Mucosa of stomach (tissue), 1 donor: ENCODE results near the gene SMIM44.

Source experiments
- H3K27me3 ChIP-seq: one replicate; pipeline ENCODE4 v1.7.0; 2013; ENCODE audit warnings: mild to moderate bottlenecking, low read length; ENCODE audit not compliant: control insufficient read depth, insufficient read depth
- H3K36me3 ChIP-seq: one replicate; pipeline ENCODE4 v1.7.0; 2013; ENCODE audit warnings: low read length; ENCODE audit not compliant: control insufficient read depth, insufficient read depth
- H3K4me1 ChIP-seq: one replicate; pipeline ENCODE4 v1.7.0; 2013; ENCODE audit warnings: mild to moderate bottlenecking, low read length; ENCODE audit not compliant: control insufficient read depth, insufficient read depth
- H3K4me3 ChIP-seq: one replicate; pipeline ENCODE4 v1.7.0; 2013; ENCODE audit warnings: low read length
- H3K9ac ChIP-seq: one replicate; pipeline ENCODE4 v1.7.0; 2013; ENCODE audit warnings: mild to moderate bottlenecking, low read length, moderate library complexity
- H3K9me3 ChIP-seq: one replicate; pipeline ENCODE4 v1.7.0; 2013; ENCODE audit warnings: mild to moderate bottlenecking, low read length, moderate library complexity; ENCODE audit not compliant: control insufficient read depth
- donor health status: Pancreatic carcinoma.

SMIM44 gene

DNA sequence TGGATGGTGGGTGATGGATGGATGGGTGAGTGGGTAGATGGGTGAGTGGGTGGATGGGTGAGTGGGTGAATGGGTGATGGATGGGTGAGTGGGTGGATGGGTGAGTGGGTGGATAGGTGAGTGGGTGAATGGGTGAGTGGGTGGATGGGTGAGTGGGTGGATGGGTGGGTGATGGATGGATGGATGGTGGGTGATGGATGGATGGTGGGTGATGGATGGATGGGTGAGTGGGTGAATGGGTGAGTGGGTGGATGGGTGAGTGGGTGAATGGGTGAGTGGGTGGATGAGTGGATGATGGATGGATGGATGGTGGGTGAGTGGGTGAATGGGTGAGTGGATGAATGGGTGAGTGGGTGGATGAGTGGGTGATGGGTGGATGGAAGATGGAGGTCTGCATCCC, 5.7 kb downstream of the SMIM44 start:
- Histone ChIP-seq H3K27me3 (peaks cover 4% of the 10 kb centered on the region), H3K9me3 (no peaks in the 10 kb centered on the region), H3K36me3 (no peaks in the 10 kb centered on the region), H3K4me1 (peaks cover 54% of the 10 kb centered on the region), H3K9ac (no peak overlapping the region), H3K4me3 (no peak overlapping the region)

DNA sequence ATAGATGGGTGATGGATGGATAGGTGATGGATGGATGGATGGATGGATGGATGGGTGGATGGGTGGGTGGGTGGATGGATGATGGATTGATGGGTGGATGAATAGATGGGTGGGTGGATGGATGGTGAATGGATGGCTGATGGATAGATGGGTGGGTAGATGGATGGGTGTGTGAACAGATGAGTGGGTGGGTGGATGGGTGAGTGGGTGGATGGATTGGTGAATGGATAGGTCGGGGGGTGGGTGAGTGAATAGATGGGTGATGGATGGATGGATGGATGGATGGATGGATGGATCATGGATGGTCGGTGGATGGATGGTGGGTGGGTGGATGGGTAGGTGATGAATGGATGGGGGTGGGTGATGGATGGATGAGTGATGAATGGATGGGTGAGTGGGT, 6.4 kb downstream of the SMIM44 start:
- H3K9ac ChIP-seq = no peak overlapping the region
- no peaks in the 10 kb centered on the region for H3K9me3 ChIP-seq
- peaks cover 4% of the 10 kb centered on the region for H3K27me3 ChIP-seq
- H3K4me3 ChIP-seq = no peak overlapping the region
- no peaks in the 10 kb centered on the region for H3K36me3 ChIP-seq
- H3K4me1 ChIP-seq = peaks cover 53% of the 10 kb centered on the region

DNA sequence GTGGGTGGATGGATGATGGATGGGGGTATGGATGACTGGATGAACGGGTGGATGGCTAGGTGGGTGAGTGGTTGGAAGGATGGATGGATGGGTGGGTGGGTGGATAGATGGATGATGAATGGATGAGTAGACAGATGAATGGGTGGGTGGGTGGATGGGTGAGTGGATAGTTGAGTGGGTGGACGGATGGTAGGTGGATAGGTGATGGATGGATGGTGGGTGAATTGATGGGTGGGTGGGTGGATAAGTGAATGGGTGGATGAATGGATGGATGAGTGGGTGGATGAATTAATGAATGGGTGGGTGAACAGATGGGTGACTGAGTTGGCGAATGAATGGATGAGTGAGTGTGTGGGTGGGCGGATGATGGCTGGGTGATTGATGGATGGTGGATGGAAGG, 7.8 kb downstream of the SMIM44 start:
- Histone ChIP-seq H3K36me3 (no peaks in the 10 kb centered on the region), H3K4me1 (peaks cover 39% of the 10 kb centered on the region), H3K9ac (no peak overlapping the region), H3K9me3 (no peaks in the 10 kb centered on the region), H3K27me3 (peaks cover 2% of the 10 kb centered on the region), H3K4me3 (no peak overlapping the region)

DNA sequence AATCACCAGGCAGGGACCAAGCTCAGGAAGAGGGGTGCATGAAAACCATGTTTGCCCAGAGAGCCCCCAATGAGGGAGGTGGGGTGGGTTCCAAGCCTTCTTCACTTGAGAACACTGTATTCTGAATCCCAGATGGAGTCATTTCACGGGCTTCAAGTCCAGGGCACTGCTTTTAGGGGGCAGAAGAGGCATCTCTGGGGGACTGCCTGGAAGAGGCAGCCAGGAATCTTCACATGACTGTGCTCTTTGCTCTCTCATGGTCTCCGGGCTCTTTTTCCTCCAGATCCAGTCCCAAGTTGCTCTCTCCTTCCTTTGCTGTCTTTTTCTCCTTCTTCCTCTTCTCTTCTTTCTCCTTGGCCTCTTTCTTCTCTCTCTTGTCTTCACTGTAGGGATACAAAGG, 8.6 kb downstream of the SMIM44 start:
- no peak overlapping the region for H3K9ac ChIP-seq
- H3K9me3 ChIP-seq = no peaks in the 10 kb centered on the region
- no peaks in the 10 kb centered on the region for H3K27me3 ChIP-seq
- H3K4me1 ChIP-seq = peaks cover 32% of the 10 kb centered on the region
- no peaks in the 10 kb centered on the region for H3K36me3 ChIP-seq
- no peak overlapping the region for H3K4me3 ChIP-seq

DNA sequence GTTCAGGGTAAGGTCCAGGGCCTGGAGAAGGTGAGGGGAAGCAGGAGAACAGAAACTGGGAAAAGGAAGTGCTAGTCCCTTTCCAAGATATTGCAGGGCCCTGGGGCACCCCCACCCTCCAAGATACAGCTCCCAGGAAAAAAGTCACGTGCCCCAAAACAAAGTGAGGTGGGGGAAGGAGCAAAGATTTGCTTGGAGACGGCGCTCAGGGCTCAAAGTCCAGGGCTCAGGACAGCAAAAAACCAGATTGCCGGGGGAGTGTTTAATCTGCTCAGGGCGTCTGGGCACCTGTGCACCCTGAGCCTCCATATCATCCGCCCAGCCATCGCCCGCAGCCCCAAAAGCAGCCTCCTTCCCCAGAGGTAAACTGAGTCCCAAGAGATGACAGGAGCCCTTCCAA, 9.2 kb downstream of the SMIM44 start:
- no peaks in the 10 kb centered on the region for H3K36me3 ChIP-seq
- H3K4me3 ChIP-seq = no peak overlapping the region
- no peaks in the 10 kb centered on the region for H3K27me3 ChIP-seq
- no peak overlapping the region for H3K9ac ChIP-seq
- no peaks in the 10 kb centered on the region for H3K9me3 ChIP-seq
- peaks cover 26% of the 10 kb centered on the region for H3K4me1 ChIP-seq

DNA sequence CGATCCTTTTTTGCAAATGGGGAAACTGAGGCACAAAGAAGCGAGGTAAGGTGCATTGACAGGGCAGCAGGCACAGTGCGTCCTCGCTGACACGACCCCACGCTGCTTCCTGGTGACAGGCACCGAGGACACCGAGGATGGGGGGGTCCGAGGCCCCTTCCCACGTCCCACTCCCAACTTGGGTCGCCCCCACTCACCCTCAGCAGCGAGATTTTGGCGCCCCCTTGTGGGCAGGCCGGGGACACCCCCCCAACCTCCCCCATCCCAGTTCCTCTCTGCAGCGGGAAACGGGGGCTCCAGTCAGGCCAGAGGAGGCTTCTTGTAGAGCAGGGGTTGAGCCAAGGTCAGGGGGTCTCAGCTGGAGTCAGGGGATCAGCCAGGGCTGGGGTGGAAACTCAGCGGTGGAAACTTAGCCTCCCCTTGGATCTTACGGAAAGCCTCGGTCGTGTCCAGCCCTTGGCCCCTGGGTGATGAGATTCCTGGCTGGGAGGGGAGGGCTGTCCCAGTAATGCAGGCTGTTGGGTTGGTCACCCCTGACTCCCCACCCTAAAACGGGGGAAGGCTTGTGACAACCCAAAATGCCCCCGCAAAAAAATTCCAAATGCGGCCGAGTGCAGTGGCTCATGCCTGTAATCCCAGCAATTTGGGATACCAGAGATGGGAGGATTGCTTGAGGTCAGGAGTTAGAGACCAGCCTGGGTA, 11.1 kb downstream of the SMIM44 start:
- H3K4me3 ChIP-seq = no peak overlapping the region
- no peaks in the 10 kb centered on the region for H3K27me3 ChIP-seq
- peaks cover 25% of the 10 kb centered on the region for H3K4me1 ChIP-seq
- H3K36me3 ChIP-seq = no peaks in the 10 kb centered on the region
- H3K9me3 ChIP-seq = no peaks in the 10 kb centered on the region
- H3K9ac ChIP-seq = no peak overlapping the region

DNA sequence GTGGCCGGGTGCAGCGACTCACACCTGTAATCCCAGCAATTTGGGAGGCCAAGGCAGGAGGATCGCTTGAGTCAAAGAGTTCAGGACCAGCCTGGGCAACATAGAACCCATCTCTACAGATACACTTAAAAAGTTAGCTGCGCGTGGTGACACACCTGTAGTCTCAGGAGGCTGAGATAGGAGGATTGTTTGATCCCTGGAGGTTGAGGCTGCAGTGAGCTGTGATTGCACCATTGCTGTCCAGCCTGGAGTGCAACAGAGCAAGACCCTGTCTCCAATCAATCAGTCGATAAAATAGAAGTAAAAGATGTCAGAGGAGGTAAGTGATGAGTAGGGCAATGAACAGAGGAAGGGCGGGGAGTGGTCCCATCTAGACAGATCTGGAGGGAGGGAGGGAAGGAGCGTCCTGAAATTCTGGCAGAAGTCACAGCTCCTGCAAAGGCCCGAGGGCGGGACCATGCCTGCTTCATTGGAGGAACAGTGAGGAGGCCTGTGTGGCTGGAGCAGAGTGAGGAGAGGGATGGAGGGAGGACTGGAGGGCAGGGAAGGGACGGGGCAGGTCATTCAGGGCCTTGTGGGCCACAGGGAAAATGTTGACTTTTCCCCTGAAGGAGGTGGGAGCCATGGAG, 12.6 kb downstream of the SMIM44 start:
- Histone ChIP-seq H3K9me3 (no peaks in the 10 kb centered on the region), H3K36me3 (no peaks in the 10 kb centered on the region), H3K27me3 (no peaks in the 10 kb centered on the region), H3K9ac (no peak overlapping the region), H3K4me1 (peaks cover 25% of the 10 kb centered on the region), H3K4me3 (no peak overlapping the region)

DNA sequence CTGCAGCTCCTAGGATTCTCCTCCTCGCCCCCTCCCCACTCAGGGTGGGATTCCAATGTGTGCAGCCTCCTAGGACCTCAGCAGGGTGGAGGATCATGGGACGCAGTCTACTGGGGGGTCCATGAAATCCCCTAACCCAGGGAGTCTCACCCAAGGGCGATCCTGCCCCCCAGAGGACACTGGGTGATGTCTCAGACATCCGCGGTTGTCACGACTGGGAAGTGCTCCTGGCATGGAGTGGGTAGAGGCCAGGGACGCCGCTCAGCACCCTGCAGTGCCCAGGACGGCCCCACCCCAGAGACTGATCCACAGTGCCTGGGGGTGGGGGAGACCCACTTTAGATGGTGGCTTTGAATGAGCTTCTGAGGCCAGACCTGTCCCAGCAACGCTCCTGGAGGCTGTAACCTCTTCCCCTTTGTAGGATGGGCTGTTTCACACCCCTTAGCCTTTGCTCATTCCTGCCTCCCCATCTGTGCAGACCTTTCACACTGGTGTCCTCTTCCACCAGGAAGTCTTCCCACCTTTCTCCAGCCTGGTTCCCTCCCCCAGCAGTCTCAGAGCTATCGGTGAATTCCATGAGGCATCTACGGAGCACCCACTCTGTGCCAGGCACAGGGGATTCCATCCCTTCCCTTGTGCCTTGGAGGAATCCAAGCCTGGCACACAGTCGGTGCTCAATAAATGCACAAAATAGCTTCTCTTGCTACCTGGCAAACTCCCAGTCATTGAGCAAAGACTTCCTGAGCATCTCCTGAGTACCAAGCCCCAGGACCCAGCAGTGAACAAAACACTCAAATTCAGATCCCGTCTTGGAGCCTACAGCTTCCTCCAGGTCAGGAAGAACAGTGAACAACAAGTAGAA, 13.4 kb downstream of the SMIM44 start:
- Histone ChIP-seq H3K4me1 (peaks cover 24% of the 10 kb centered on the region), H3K36me3 (no peaks in the 10 kb centered on the region), H3K9me3 (no peaks in the 10 kb centered on the region), H3K9ac (no peak overlapping the region), H3K4me3 (no peak overlapping the region), H3K27me3 (no peaks in the 10 kb centered on the region)

DNA sequence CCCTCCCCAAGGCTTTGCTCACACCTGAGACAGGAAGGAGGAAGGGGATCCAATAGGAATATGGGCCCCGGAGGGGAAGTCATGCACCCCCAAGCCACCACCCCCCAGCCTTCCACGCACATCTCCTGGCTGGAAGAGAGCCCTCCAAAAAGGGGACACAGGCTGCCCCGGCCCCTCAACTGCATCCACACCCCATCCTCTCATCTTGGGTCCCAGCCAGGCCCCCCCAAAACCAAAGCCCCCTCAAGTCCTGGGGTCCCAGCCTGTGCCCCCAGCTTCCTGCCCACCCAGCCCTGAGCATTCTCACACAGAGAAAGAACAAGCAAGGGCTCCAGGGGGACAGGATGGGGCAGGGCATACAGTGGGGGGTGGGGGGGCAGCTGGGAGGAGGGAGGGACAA, 15.0 kb downstream of the SMIM44 start:
- Histone ChIP-seq H3K4me1 (peaks cover 10% of the 10 kb centered on the region), H3K9me3 (no peaks in the 10 kb centered on the region), H3K9ac (no peak overlapping the region), H3K27me3 (no peaks in the 10 kb centered on the region), H3K36me3 (no peaks in the 10 kb centered on the region), H3K4me3 (no peak overlapping the region)

DNA sequence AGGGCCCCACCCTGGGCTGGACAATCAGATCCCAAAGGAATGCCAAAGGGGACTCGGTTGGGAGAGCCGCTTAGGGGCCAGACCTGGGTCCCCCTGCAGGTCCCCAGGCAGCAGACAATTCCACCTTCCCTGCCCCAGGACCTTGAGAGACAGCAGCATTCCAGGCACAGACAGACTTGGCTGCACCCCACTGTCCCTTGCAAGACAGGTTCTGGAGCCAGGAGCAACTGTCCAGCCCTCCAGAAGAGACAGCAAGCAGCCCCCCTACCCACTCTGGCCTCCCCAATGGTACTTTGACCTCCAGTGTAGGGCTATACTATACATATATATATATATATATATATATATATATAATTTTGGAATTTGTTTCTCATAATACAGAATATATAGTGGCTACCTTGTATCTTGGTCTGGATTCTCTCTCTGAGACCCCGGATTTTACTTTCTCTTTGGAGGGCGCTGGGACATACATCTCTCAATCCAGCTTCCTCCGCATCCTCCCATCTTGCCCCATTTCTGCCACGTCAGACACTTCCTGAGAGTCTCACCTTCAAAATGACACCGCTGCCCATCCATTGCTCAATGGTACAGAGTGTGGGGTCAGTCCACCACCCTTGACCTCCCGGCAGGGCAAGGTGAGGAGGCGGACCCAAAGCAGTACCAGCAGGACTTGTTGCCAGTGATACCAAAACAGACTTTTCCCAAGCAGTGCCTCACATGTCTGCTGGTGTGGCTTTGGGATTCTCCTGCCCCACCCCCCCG, 15.6 kb downstream of the SMIM44 start:
- Histone ChIP-seq H3K4me3 (no peak overlapping the region), H3K9me3 (no peaks in the 10 kb centered on the region), H3K4me1 (peaks cover 7% of the 10 kb centered on the region), H3K36me3 (no peaks in the 10 kb centered on the region), H3K27me3 (no peaks in the 10 kb centered on the region), H3K9ac (no peak overlapping the region)

DNA sequence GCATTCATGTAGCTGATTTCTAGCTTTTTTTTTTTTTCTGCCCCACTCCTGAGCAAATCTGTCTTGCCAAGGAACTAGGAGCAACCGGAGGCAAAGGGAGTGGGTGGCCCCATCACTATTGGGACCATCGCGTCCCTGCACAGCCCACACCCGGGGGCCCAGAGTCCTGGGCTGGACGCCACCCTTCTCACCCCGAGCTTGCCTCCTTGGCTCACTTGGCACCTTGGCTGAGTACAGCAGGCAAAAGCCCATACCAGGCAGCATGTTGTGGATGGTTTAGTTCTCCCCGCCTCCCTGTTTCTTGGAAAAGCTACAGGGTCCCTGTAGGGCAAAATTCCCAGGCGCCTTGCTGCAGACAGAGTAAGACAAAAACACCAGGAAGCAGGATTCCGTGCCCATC, 16.6 kb downstream of the SMIM44 start:
- Histone ChIP-seq H3K27me3 (no peaks in the 10 kb centered on the region), H3K36me3 (no peaks in the 10 kb centered on the region), H3K4me3 (no peak overlapping the region), H3K9ac (no peak overlapping the region), H3K9me3 (no peaks in the 10 kb centered on the region), H3K4me1 (no peaks in the 10 kb centered on the region)
